IPS-20b (cell line): ENCODE data around the gene TAF9.
"Not testable (repeated sequence)": the region's sequence is repeated elsewhere in the genome, so short reads cannot be mapped to it uniquely, and the experiment has no call there.

ENCODE experiments used
- H3K27ac ChIP-seq: one replicate; pipeline ENCODE4 v1.5.1; 2013; ENCODE audit warnings: low read length
- H3K27me3 ChIP-seq: 2 replicates; pipeline ENCODE4 v1.6.1; 2013; ENCODE audit warnings: mild to moderate bottlenecking, low read length, inconsistent platforms; ENCODE audit not compliant: insufficient read depth
- H3K36me3 ChIP-seq: 2 replicates; pipeline ENCODE4 v1.6.1; 2013; ENCODE audit warnings: low read depth, mild to moderate bottlenecking, inconsistent platforms, low read length, moderate library complexity; ENCODE audit not compliant: insufficient read depth
- H3K4me1 ChIP-seq: 2 replicates; pipeline ENCODE4 v1.6.1; 2013; ENCODE audit warnings: mild to moderate bottlenecking, control low read depth, inconsistent platforms, low read length, moderate library complexity; ENCODE audit not compliant: insufficient read depth
- H3K4me3 ChIP-seq: 2 replicates; pipeline ENCODE4 v1.5.1; 2013; ENCODE audit warnings: mild to moderate bottlenecking, low read length, inconsistent platforms
- H3K9ac ChIP-seq: 2 replicates; pipeline ENCODE4 v1.6.1; 2013; ENCODE audit warnings: low read depth, mild to moderate bottlenecking, inconsistent platforms, low read length, moderate library complexity
- H3K9me3 ChIP-seq: 2 replicates; pipeline ENCODE4 v1.6.1; 2013; ENCODE audit warnings: mild to moderate bottlenecking, low read depth, low read length, inconsistent platforms; ENCODE audit not compliant: insufficient read depth

TAF9 gene

GRCh38 chr5:69333668-69334315 is 35.5 kb downstream of the TAF9 start:
- H3K27ac ChIP-seq, H3K4me3 ChIP-seq, H3K4me1 ChIP-seq, H3K36me3 ChIP-seq, H3K27me3 ChIP-seq, H3K9me3 ChIP-seq, H3K9ac ChIP-seq: not testable (repeated sequence)

DNA sequence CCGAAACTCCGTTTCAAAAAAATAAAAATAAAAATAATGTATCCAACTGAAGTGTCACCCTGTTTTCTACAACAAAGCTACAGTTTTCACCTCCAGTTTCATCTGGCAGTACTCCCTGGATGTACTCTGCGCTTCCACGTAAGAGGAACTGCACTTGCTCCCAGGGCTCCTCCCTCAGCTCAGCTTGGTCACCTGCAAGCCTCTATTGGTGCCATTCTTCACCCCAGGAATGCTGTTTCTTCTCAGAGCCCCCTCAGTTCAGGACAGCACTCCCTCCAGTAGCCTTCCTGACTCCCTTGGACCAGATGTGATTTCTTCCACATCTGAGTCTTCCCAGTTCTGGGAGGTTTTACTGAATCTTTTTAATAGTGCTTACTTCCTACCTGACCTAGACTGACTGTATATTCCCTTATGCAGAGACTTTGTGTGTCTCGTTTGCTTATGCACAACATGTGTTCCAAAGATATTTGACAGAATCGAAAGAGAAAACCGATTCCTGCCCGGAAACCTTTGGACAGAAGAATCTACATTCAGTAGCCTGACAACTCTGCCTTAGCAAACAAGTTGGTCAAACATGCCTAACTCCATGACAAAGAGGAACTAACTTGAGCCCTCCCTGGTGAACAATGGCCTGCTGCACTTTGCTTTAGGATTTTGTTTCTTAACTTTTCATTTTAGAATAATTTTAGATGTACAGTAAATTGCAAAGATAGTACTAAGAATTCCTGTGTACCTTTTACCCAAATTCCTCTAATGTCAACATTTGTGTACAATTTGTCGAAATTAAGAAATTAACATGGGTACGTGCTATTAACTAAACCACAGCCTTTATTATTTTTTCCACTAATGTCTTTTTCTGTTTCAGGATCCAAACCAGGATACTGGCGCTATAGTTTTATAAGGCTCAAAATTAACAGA is 37.5 kb downstream of the TAF9 start:
- Histone ChIP-seq H3K4me3 (peak overlapping the region; percentile 71), H3K27ac (no peak overlapping the region), H3K36me3 (no peaks in the 10 kb centered on the region), H3K9me3 (no peaks in the 10 kb centered on the region), H3K9ac (peak overlapping the region; percentile 77; the same call in 1 of the 2 replicates), H3K4me1 (no peaks in the 10 kb centered on the region; the same call in 1 of the 2 replicates), H3K27me3 (peaks cover 9% of the 10 kb centered on the region; the same call in 1 of the 2 replicates)

DNA sequence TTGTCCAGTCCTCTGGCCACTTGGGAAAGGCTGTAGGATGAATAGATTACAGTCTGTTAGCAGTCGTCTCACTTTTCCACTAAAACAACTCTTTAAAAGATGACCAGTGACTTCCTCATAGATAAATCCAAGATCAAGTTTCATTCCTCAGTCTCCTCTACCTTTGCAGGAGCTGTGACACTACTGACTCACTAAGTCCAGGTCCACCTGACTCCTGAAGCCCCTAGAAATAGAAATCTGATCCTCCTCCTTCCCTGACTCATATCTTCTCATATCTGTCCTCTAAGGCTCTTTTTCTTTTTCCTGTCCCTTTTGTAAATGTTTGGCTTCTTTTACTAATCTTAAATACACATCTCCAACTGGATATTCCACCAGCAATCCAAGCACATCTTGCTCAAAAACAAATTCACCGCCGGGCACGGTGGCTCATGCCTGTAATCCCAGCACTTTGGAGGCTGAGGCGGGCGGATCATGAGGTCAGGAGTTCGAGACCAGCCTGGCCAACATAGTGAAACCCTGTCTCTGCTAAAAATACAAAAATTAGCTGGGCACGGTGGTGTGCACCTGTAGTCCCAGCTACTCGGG is 39.3 kb downstream of the TAF9 start:
- Histone ChIP-seq H3K4me1 (no peaks in the 10 kb centered on the region; the same call in 1 of the 2 replicates), H3K9ac (no peak overlapping the region), H3K9me3 (no peaks in the 10 kb centered on the region), H3K36me3 (no peaks in the 10 kb centered on the region), H3K27me3 (peaks cover under 1% of the 10 kb centered on the region; the same call in 1 of the 2 replicates), H3K27ac (no peak overlapping the region), H3K4me3 (no peak overlapping the region)

GRCh38 chr5:69326365-69326764 is 43.0 kb downstream of the TAF9 start:
- Histone ChIP-seq H3K27me3 (no peaks in the 10 kb centered on the region), H3K27ac (no peak overlapping the region), H3K4me3 (no peak overlapping the region), H3K9me3 (no peaks in the 10 kb centered on the region), H3K36me3 (no peaks in the 10 kb centered on the region), H3K4me1 (no peaks in the 10 kb centered on the region), H3K9ac (no peak overlapping the region)

GRCh38 chr5:69317391-69317790 is 51.9 kb downstream of the TAF9 start:
- Histone ChIP-seq H3K4me3 (no peak overlapping the region), H3K9me3 (no peaks in the 10 kb centered on the region), H3K4me1 (no peaks in the 10 kb centered on the region), H3K27ac (no peak overlapping the region), H3K27me3 (no peaks in the 10 kb centered on the region), H3K36me3 (peaks cover 4% of the 10 kb centered on the region; the same call in 1 of the 2 replicates), H3K9ac (no peak overlapping the region)

- no peaks in the 10 kb centered on the region for H3K27me3 ChIP-seq
- no peaks in the 10 kb centered on the region for H3K9me3 ChIP-seq
- peaks cover 4% of the 10 kb centered on the region; the same call in 1 of the 2 replicates for H3K36me3 ChIP-seq
- no peaks in the 10 kb centered on the region for H3K4me1 ChIP-seq
- no peak overlapping the region for H3K9ac ChIP-seq
- H3K4me3 ChIP-seq, result no peak overlapping the region
- no peak overlapping the region for H3K27ac ChIP-seq
These were observed 53.3 kb downstream of the TAF9 start for GRCh38 chr5:69315972-69316371.
